Activated naive CD8-positive, alpha-beta T cell treated with anti-CD3 and anti-CD28 coated beads, Interleukin-2, amount 10 ng/mL, durations not matched to agents 7 days and 5 days (primary cell): ENCODE measurements around the gene SBNO2. TPM values are rescaled to one million over a fixed set of nuclear protein-coding genes. Genes with fewer than 3 reads are reported as not detected.

Experiments
- ATAC-seq: fragments of 150-1000 bp; cut with Tn5 transposase; one replicate; pipeline ENCODE4 v1.10.0; 2021; ENCODE audit warnings: low read depth, moderate library complexity
- POLR2A ChIA-PET: fragments of 350-600 bp; sonication (Branson Sonifier 250); formaldehyde crosslinking; loops from one replicate; lab custom pipeline; 2021; ENCODE audit warnings: antibody characterized with exemption; lab: Charles Lee
- DNase-seq: peaks from one replicate; pipeline ENCODE4 v3.0.0; 2021
- H3K27ac Mint-ChIP-seq: one replicate; pipeline ENCODE4 v1.8.0; 2022; ENCODE audit warnings: mild to moderate bottlenecking, mixed read lengths
- H3K27me3 Mint-ChIP-seq: one replicate; pipeline ENCODE4 v1.8.0; 2022; ENCODE audit warnings: mild to moderate bottlenecking, moderate library complexity, mixed read lengths
- H3K36me3 Mint-ChIP-seq: one replicate; pipeline ENCODE4 v1.8.0; 2021; ENCODE audit warnings: mild to moderate bottlenecking, mixed read lengths
- H3K4me1 Mint-ChIP-seq: one replicate; pipeline ENCODE4 v1.8.0; 2021; ENCODE audit warnings: mixed read lengths
- H3K4me3 Mint-ChIP-seq: one replicate; pipeline ENCODE4 v1.8.0; 2022; ENCODE audit warnings: mild to moderate bottlenecking, moderate library complexity, mixed read lengths
- H3K9me3 Mint-ChIP-seq: one replicate; pipeline ENCODE4 v1.8.0; 2021; ENCODE audit warnings: mixed read lengths
- total RNA-seq, 2 experiments: library from RNA; stranded (reverse); gene quantifications; one replicate each; pipeline ENCODE4 v1.2.3, GENCODE V29; 2021

The SBNO2 gene
- total RNA-seq, 2 experiments from 2014 or later: 77.7 to 90.6 TPM

GRCh38 chr19:1066748-1067340, 107.2 kb downstream of the SBNO2 start, which contains the start of gene ARHGAP45:
ARHGAP45 (plus strand) TSS chr19:1067167; CDS start chr19:1067406, 239 bp downstream.
- POLR2A ChIA-PET: interaction anchor here (0.5 to 19.6 kb wide), 22 partner anchors 9 to 207 kb away, joined by 3 to 644 read pairs (median 8); partner anchors contain the start of genes ABCA7, CIRBP, CNN2 and GPX4
- H3K4me1 Mint-ChIP-seq: peaks cover 24% of the 10 kb centered on the region
- H3K27ac Mint-ChIP-seq: peak within 1 kb of the TSS; percentile 93
- H3K4me3 Mint-ChIP-seq: peak within 1 kb of the TSS; percentile 87
- H3K9me3 Mint-ChIP-seq: no peaks in the 10 kb centered on the region
- DNase-seq (peak; percentile 95), ATAC-seq (peak; percentile 61)
- H3K36me3 Mint-ChIP-seq: peaks cover 26% of the 10 kb centered on the region
- H3K27me3 Mint-ChIP-seq: no peaks in the 10 kb centered on the region

- Mint-ChIP-seq H3K27me3 (no peaks in the 10 kb centered on the region), H3K4me3 (peak overlapping the region; percentile 69), H3K36me3 (peaks cover 23% of the 10 kb centered on the region), H3K27ac (peak overlapping the region; percentile 79), H3K4me1 (peaks cover 22% of the 10 kb centered on the region), H3K9me3 (no peaks in the 10 kb centered on the region)
- no peak for ATAC-seq
- peak; percentile 42 for DNase-seq
- POLR2A ChIA-PET: interaction anchor here (0.5 to 19.6 kb wide), 15 partner anchors 9 to 207 kb away, joined by 3 to 644 read pairs (median 10); partner anchors contain the start of genes ABCA7, CNN2, GPX4 and RNU6-2
These were observed 107.8 kb downstream of the SBNO2 start for GRCh38 chr19:1066251-1066747.

GRCh38 chr19:1065606-1066109, 108.4 kb downstream of the SBNO2 start:
- H3K27ac Mint-ChIP-seq: peak overlapping the region; percentile 78
- POLR2A ChIA-PET: interaction anchor here (1.2 to 19.6 kb wide), 9 partner anchors 10 to 173 kb away, joined by 3 to 644 read pairs (median 12); partner anchors contain the start of genes ABCA7, CNN2, GPX4 and MED16
- no peaks in the 10 kb centered on the region for H3K9me3 Mint-ChIP-seq
- H3K36me3 Mint-ChIP-seq: peaks cover 23% of the 10 kb centered on the region
- H3K27me3 Mint-ChIP-seq: no peaks in the 10 kb centered on the region
- DNase-seq (no peak), ATAC-seq (no peak)
- H3K4me1 Mint-ChIP-seq: peaks cover 22% of the 10 kb centered on the region
- H3K4me3 Mint-ChIP-seq: peak overlapping the region; percentile 69

DNA sequence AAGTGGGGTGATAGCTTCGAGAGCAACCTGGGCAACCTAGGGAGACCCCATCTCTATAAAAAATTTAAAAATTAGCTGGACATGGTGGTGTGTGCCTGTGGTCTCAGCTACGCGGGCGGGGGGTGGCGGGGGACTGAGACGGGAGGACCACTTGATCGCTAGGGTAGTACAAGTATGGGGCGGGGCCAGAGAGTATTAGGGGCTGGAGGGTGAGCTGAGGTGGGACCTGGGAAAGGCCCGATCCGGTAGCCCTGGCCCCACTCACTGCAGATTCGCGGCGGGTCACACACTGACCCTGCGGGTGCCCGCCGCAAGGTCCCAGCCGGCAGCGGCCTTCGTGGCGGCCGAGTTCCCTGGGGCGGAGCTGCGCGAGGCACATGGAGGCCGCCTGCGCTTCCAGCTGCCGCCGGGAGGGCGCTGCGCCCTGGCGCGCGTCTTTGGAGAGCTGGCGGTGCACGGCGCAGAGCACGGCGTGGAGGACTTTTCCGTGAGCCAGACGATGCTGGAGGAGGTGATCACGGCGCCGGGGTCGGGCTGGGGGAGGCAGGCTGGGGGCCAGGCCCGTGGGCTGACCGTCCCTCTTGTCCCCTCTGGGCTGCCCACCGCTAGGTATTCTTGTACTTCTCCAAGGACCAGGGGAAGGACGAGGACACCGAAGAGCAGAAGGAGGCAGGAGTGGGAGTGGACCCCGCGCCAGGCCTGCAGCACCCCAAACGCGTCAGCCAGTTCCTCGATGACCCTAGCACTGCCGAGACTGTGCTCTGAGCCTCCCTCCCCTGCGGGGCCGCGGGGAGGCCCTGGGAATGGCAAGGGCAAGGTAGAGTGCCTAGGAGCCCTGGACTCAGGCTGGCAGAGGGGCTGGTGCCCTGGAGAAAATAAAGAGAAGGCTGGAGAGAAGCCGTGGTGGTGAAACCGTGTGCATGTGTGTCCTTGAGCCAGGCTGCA, 109.1 kb downstream of the SBNO2 start:
- ATAC-seq (peak; percentile 39), DNase-seq (peak; percentile 83)
- Mint-ChIP-seq H3K27ac (peak overlapping the region; percentile 69), H3K4me1 (peaks cover 20% of the 10 kb centered on the region), H3K36me3 (peaks cover 24% of the 10 kb centered on the region), H3K9me3 (no peaks in the 10 kb centered on the region), H3K4me3 (peak overlapping the region; percentile 61), H3K27me3 (no peaks in the 10 kb centered on the region)
- POLR2A ChIA-PET: interaction anchor here (0.7 to 19.6 kb wide), 10 partner anchors 10 to 172 kb away, joined by 3 to 644 read pairs (median 7); partner anchors contain the start of genes ABCA7, CNN2, MED16 and RNU6-2

- POLR2A ChIA-PET: interaction anchor here (0.9 to 19.6 kb wide), 7 partner anchors 16 to 171 kb away, joined by 3 to 644 read pairs (median 52); partner anchors contain the start of genes ABCA7, CNN2, MED16 and RNU6-2
- Mint-ChIP-seq H3K27me3 (no peaks in the 10 kb centered on the region), H3K4me1 (peaks cover 18% of the 10 kb centered on the region), H3K4me3 (no peak overlapping the region), H3K36me3 (peaks cover 27% of the 10 kb centered on the region), H3K9me3 (no peaks in the 10 kb centered on the region), H3K27ac (peak overlapping the region; percentile 38)
- DNase-seq (peak; percentile 35), ATAC-seq (no peak)
These were observed 110.0 kb downstream of the SBNO2 start for GRCh38 chr19:1063909-1064660.

- POLR2A ChIA-PET: interaction anchor here (19.6 kb wide), 1 partner anchor 20 kb away, joined by 644 read pairs; no protein-coding TSS in a partner anchor
- no peak for ATAC-seq
- H3K27me3 Mint-ChIP-seq: no peaks in the 10 kb centered on the region
These were observed 110.8 kb downstream of the SBNO2 start for GRCh38 chr19:1063030-1063908.

GRCh38 chr19:1062387-1063029, 111.6 kb downstream of the SBNO2 start:
- no peak for ATAC-seq
- no peak for DNase-seq
- H3K9me3 Mint-ChIP-seq: peaks cover 3% of the 10 kb centered on the region

More at GRCh38 chr19:1063030-1063908, 110.8 kb downstream of the SBNO2 start:
- Mint-ChIP-seq H3K9me3 (no peaks in the 10 kb centered on the region), H3K27ac (no peak overlapping the region), H3K4me3 (no peak overlapping the region), H3K4me1 (peaks cover 11% of the 10 kb centered on the region), H3K36me3 (peaks cover 25% of the 10 kb centered on the region)
- DNase-seq: peak; percentile 63

GRCh38 chr19:1061987-1062386, 112.1 kb downstream of the SBNO2 start:
- H3K27ac Mint-ChIP-seq: peak overlapping the region; percentile 42
- peaks cover 38% of the 10 kb centered on the region for H3K36me3 Mint-ChIP-seq
- ATAC-seq: no peak
- POLR2A ChIA-PET: no interaction called here
- peaks cover 7% of the 10 kb centered on the region for H3K9me3 Mint-ChIP-seq
- H3K4me1 Mint-ChIP-seq: peaks cover 11% of the 10 kb centered on the region
- no peaks in the 10 kb centered on the region for H3K27me3 Mint-ChIP-seq
- no peak overlapping the region for H3K4me3 Mint-ChIP-seq
- DNase-seq: no peak

More at GRCh38 chr19:1062387-1063029, 111.6 kb downstream of the SBNO2 start:
- peaks cover 11% of the 10 kb centered on the region for H3K4me1 Mint-ChIP-seq
- POLR2A ChIA-PET: no interaction called here
- peaks cover 32% of the 10 kb centered on the region for H3K36me3 Mint-ChIP-seq
- no peaks in the 10 kb centered on the region for H3K27me3 Mint-ChIP-seq
- no peak overlapping the region for H3K4me3 Mint-ChIP-seq
- peak overlapping the region; percentile 42 for H3K27ac Mint-ChIP-seq

GRCh38 chr19:1060689-1061088, 113.4 kb downstream of the SBNO2 start:
- H3K27ac Mint-ChIP-seq: no peak overlapping the region
- peaks cover 13% of the 10 kb centered on the region for H3K9me3 Mint-ChIP-seq
- H3K27me3 Mint-ChIP-seq: no peaks in the 10 kb centered on the region
- ATAC-seq (no peak), DNase-seq (no peak)
- H3K4me3 Mint-ChIP-seq: no peak overlapping the region
- H3K4me1 Mint-ChIP-seq: peaks cover 9% of the 10 kb centered on the region
- POLR2A ChIA-PET: no interaction called here
- peaks cover 50% of the 10 kb centered on the region for H3K36me3 Mint-ChIP-seq

DNA sequence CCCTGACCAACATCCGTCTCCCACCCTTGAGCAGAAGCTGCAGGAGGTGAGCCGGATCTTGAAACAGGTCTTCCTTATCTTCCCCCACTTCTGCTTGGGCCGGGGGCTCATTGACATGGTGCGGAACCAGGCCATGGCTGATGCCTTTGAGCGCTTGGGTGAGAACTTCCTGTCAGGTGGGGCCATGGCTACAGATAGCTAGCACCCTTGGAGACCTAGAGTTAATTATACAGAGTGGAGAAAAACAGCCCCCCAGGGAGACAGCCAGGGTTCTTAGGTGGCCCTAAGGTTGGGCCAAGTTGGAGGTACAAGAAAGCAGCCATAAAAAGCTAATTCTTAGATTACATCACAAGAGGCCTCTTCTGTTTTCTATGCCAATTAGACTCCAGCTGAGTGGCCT, 116.0 kb downstream of the SBNO2 start:
- H3K4me3 Mint-ChIP-seq: no peak overlapping the region
- H3K27me3 Mint-ChIP-seq: no peaks in the 10 kb centered on the region
- peaks cover 13% of the 10 kb centered on the region for H3K9me3 Mint-ChIP-seq
- H3K27ac Mint-ChIP-seq: no peak overlapping the region
- no peaks in the 10 kb centered on the region for H3K4me1 Mint-ChIP-seq
- H3K36me3 Mint-ChIP-seq: peaks cover 48% of the 10 kb centered on the region
- POLR2A ChIA-PET: interaction anchor here (1.2 to 2.2 kb wide), 3 partner anchors 9 to 17 kb away, joined by 3 to 16 read pairs (median 6); partner anchors contain the start of gene ARHGAP45
- DNase-seq (no peak), ATAC-seq (no peak)
